SK-N-SH treated with all-trans-retinoic acid at 6 μM for 48 hours (cell line): ENCODE measurements around the gene NPEPL1.

Experiments used
- ATAC-seq: fragments of 200-7000 bp; cut with Tn5 transposase; 3 replicates; pipeline ENCODE4 v1.9.1; 2020; ENCODE audit warnings: mild to moderate bottlenecking, moderate library complexity
- ARNTL ChIP-seq: fragments of 450-650 bp; formaldehyde crosslinking; IDR thresholded peaks from 2 replicates; pipeline ENCODE4 v1.5.0; 2020; ENCODE audit warnings: low read depth, mild to moderate bottlenecking, moderate library complexity, borderline replicate concordance
- BACH2 ChIP-seq: fragments of 250-450 bp; sonication (Bioruptor Pico); IDR thresholded peaks from 2 replicates; pipeline ENCODE4 v1.9.0; 2021; ENCODE audit warnings: mild to moderate bottlenecking, borderline replicate concordance
- CREB5 ChIP-seq: fragments of 250-450 bp; sonication (Bioruptor Pico); IDR thresholded peaks from 2 replicates; pipeline ENCODE4 v1.5.1; 2020; ENCODE audit warnings: low read depth, mild to moderate bottlenecking, moderate library complexity
- CSDC2 ChIP-seq: fragments of 250-450 bp; sonication (Bioruptor Pico); IDR thresholded peaks from 2 replicates; pipeline ENCODE4 v1.5.0; 2020; ENCODE audit warnings: mild to moderate bottlenecking, moderate library complexity
- ESRRG ChIP-seq: fragments of 250-450 bp; sonication (Bioruptor Pico); IDR thresholded peaks from 2 replicates; pipeline ENCODE4 v1.6.1; 2021; ENCODE audit warnings: mild to moderate bottlenecking
- GLIS3 ChIP-seq: fragments of 250-450 bp; sonication (Bioruptor Pico); IDR thresholded peaks from 2 replicates; pipeline ENCODE4 v1.5.0; 2020; ENCODE audit warnings: mild to moderate bottlenecking, moderate library complexity
- ISL1 ChIP-seq: fragments of 250-450 bp; sonication (Bioruptor Pico); IDR thresholded peaks from 2 replicates; pipeline ENCODE4 v2.1.2; 2022; ENCODE audit warnings: mild to moderate bottlenecking, moderate library complexity
- OSR1 ChIP-seq: fragments of 250-450 bp; sonication (Bioruptor Pico); IDR thresholded peaks from 2 replicates; pipeline ENCODE4 v1.8.0; 2022; ENCODE audit warnings: moderate library complexity, mild to moderate bottlenecking, inconsistent platforms
- PATZ1 ChIP-seq: fragments of 250-450 bp; sonication (Bioruptor Pico); IDR thresholded peaks from 2 replicates; pipeline ENCODE4 v1.8.0; 2020; ENCODE audit warnings: mild to moderate bottlenecking, moderate library complexity, borderline replicate concordance
- RARB ChIP-seq: fragments of 250-450 bp; sonication (Bioruptor Pico); IDR thresholded peaks from 2 replicates; pipeline ENCODE4 v1.8.0; 2021; ENCODE audit warnings: mild to moderate bottlenecking, moderate library complexity
- SNAI2 ChIP-seq: fragments of 250-450 bp; sonication (Bioruptor Pico); IDR thresholded peaks from 2 replicates; pipeline ENCODE4 v1.5.0; 2020; ENCODE audit warnings: mild to moderate bottlenecking, moderate library complexity
- TCF4 ChIP-seq: fragments of 250-450 bp; sonication (Bioruptor Pico); IDR thresholded peaks from 2 replicates; pipeline ENCODE4 v1.8.0; 2021; ENCODE audit warnings: mild to moderate bottlenecking, moderate library complexity, borderline replicate concordance
- TSHZ2 ChIP-seq: fragments of 250-450 bp; sonication (Bioruptor Pico); IDR thresholded peaks from 2 replicates; pipeline ENCODE4 v1.5.0; 2020; ENCODE audit warnings: mild to moderate bottlenecking, moderate library complexity
- ZC3H10 ChIP-seq: fragments of 250-450 bp; sonication (Bioruptor Pico); IDR thresholded peaks from 2 replicates; pipeline ENCODE4 v1.5.1; 2021; ENCODE audit warnings: mild to moderate bottlenecking, moderate library complexity
- ZNF565 ChIP-seq: fragments of 450-650 bp; formaldehyde crosslinking; conservative IDR thresholded peaks from 2 replicates; pipeline ENCODE4 v1.5.0; 2020; ENCODE audit warnings: low read depth, mild to moderate bottlenecking, moderate library complexity
- ZNF70 ChIP-seq: fragments of 450-650 bp; formaldehyde crosslinking; IDR thresholded peaks from 2 replicates; pipeline ENCODE4 v1.5.0; 2020; ENCODE audit warnings: mild to moderate bottlenecking, moderate library complexity
- ZNF8 ChIP-seq: fragments of 450-650 bp; formaldehyde crosslinking; IDR thresholded peaks from 2 replicates; pipeline ENCODE4 v1.5.0; 2020; ENCODE audit warnings: mild to moderate bottlenecking, moderate library complexity

The NPEPL1 gene

GRCh38 chr20:58710481-58711265, 18.1 kb downstream of the NPEPL1 start (continued):
- TF ChIP-seq TSHZ2 (CRISPR knock-in tag) (no peak), ZNF565 (no peak), OSR1 (CRISPR knock-in tag) (no peak), ARNTL (CRISPR knock-in tag) (no peak), RARB (CRISPR knock-in tag) (no peak), CREB5 (no peak), ZNF70 (no peak), ZNF8 (CRISPR knock-in tag) (no peak), CSDC2 (CRISPR knock-in tag) (no peak)
- TF ChIP-seq, all 23 proteins: peak for 0

GRCh38 chr20:58711266-58712051, 18.9 kb downstream of the NPEPL1 start:
- no peak for TF ChIP-seq OSR1 (CRISPR knock-in tag)
- no peak for TF ChIP-seq ZNF565
- no peak for TF ChIP-seq TSHZ2 (CRISPR knock-in tag)
- no peak for TF ChIP-seq PATZ1 (CRISPR knock-in tag)
- no peak for TF ChIP-seq ARNTL (CRISPR knock-in tag)
- TF ChIP-seq RARB (CRISPR knock-in tag): no peak
- no peak for TF ChIP-seq GLIS3 (CRISPR knock-in tag)
- no peak for TF ChIP-seq BACH2 (CRISPR knock-in tag)
- no peak for TF ChIP-seq SNAI2
- ATAC-seq: no peak

GRCh38 chr20:58712151-58712791, 19.7 kb downstream of the NPEPL1 start:
- no peak for ATAC-seq
- TF ChIP-seq ZC3H10 (CRISPR knock-in tag): no peak
- no peak for TF ChIP-seq ESRRG (CRISPR knock-in tag)
- no peak for TF ChIP-seq ZNF70
- TF ChIP-seq CSDC2 (CRISPR knock-in tag): no peak
- TF ChIP-seq SNAI2: no peak
- no peak for TF ChIP-seq TCF4 (CRISPR knock-in tag)
- TF ChIP-seq ZNF8 (CRISPR knock-in tag): no peak
- no peak for TF ChIP-seq GLIS3 (CRISPR knock-in tag)
- TF ChIP-seq ISL1 (CRISPR knock-in tag): no peak
